Nasal cavity respiratory epithelium epithelial cell of viscerocranial mucosa (primary cell): ENCODE measurements around the gene TAS2R3. TPM values are rescaled to one million over a fixed set of nuclear protein-coding genes. Genes with fewer than 3 reads are reported as not detected.

ENCODE experiments used
- total RNA-seq: library from RNA; depleted of rRNA; stranded (reverse); fragments of >200 nt; gene quantifications from 2 replicates; pipeline ENCODE4 v1.2.3, GENCODE V29; 2014

Gene TAS2R3, protein sequence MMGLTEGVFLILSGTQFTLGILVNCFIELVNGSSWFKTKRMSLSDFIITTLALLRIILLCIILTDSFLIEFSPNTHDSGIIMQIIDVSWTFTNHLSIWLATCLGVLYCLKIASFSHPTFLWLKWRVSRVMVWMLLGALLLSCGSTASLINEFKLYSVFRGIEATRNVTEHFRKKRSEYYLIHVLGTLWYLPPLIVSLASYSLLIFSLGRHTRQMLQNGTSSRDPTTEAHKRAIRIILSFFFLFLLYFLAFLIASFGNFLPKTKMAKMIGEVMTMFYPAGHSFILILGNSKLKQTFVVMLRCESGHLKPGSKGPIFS
- total RNA-seq = 1.0 and 7.8 TPM in 2 replicates

DNA sequence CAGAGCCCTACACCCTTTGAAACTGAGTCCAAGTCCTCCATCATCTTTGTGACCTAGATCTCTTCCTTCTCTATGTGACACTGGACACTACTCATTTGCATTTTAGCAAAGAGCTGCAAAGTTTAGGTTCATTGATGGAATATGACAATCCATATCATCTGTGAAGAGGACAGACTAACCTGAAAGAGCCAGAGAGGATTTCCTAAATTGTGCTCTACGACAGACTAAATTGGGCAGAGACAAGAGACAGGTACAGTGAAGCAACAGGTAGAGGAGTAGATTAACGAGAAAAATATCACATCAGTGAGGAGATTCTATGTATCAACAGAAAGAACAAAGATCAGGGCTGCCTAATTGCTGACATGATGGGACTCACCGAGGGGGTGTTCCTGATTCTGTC lies at the start of gene TAS2R3:
Gene TAS2R3 (plus strand): TSS at position 301 of the 400 bp plus-strand sequence. CDS start 62 bp downstream, at position 363.

DNA sequence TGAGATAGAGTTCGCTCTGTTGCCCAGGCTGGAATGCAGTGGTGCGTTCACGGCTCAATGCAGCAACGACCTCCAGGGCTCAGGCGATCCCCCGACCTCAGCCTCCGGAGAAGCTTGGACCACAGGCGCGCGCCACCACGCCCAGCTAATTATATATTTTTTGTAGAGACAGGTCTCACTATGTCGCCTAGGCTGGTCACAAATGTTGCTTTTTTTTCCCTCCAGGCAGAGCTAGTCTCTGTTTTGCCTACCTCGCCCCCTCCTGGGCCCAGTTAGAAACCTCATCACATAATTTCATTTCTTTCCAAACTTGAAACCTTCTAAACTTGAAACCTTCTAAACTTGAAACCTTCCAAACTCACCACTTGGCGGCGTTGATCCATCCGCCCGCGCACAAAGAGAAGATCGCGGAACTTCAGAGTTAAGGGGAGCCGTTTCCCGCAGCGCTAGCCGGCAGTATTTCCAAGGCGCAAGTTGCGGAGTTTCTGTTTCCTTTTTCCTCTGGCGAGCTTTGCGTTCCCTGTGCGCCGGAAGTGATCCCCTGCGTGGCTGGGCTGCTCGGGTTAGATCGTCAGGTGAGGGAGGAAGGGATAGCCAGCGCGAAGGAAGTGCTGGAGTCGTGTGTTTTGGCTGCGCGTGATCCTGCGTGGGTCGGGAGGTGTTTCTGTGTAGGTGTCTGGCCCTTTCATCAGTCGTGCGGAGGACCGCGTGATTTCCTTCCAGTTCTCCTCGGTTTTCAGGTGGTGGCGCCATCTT lies 25.9 kb upstream of the TAS2R3 start, which contains the start of gene SSBP1:
Gene SSBP1 (plus strand): TSS at position 523 of the 756 bp plus-strand sequence. CDS start 809 bp downstream, outside the sequence.

DNA sequence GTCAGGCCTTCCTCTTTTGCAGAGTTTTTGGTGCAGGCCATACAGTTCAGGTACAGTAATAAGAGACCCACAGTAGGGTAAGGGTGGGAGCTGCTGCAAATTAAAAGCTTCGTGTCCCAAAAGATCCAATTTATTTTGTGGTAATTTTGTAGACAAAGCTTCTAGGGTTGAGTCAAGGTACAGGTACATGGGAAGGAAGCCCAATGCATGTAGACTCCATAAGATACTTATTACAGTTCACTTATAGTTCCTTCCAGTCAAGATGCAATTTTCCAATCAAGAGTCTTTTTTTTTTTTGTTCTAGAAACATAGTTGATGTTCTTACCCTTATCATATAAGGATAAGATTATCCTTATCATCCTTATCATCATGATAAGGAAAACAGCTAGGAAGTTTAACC lies 12.5 kb downstream of the TAS2R3 start, which contains the start of gene TAS2R4:
Gene TAS2R4 (plus strand): TSS at position 301 of the 400 bp plus-strand sequence. CDS start 1,815 bp downstream, outside the sequence.

DNA sequence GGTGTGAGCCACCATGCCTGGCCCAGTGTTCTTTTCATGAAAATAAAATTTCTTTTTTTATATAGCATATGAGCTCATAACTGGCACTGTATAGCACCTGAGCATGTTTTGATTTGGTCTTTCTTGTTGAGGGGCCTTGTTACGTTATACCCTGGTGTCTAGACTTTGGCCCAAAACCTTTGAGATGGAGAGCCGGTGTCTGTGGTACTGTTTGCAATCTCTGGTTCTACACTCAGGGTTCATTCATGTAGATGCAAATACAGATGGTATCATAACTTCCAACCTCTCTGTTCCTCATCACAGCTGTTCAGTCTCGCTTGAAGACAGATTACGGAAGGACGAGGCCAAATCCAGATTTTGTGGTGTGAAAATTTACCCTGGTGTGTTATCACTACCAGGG lies 26.0 kb downstream of the TAS2R3 start, which contains the start of gene TAS2R5:
Gene TAS2R5 (plus strand): TSS at position 301 of the 400 bp plus-strand sequence. CDS start 145 bp downstream, outside the sequence.

Other genes starting within 250 kb of the TAS2R3 start
- gene AGK, start 212.7 kb upstream of the TAS2R3 start, total RNA-seq = 22.6 and 32.4 TPM in 2 replicates
- 16.1 and 28.5 TPM in 2 replicates for gene DENND11, start 61.9 kb upstream of the TAS2R3 start, total RNA-seq
- gene WEE2, start 55.7 kb upstream of the TAS2R3 start, total RNA-seq = under 0.01 and 0.14 TPM in 2 replicates
- gene SSBP1, start 25.7 kb upstream of the TAS2R3 start, total RNA-seq = 116 and 149 TPM in 2 replicates
- 1.0 and 6.4 TPM in 2 replicates for gene TAS2R4, start 12.6 kb downstream of the TAS2R3 start, total RNA-seq
- 1.0 and 4.4 TPM in 2 replicates for gene TAS2R5, start 26.1 kb downstream of the TAS2R3 start, total RNA-seq
- not detected in 2 replicates for gene PRSS37, start 77.4 kb downstream of the TAS2R3 start, total RNA-seq
- 0.43 TPM in 1 of 2 replicates, not detected in the other for gene OR9A4, start 152.3 kb downstream of the TAS2R3 start, total RNA-seq
- 0.07 TPM in 1 of 2 replicates, not detected in the other for gene CLEC5A, start 182.9 kb downstream of the TAS2R3 start, total RNA-seq
- gene TAS2R38, start 209.7 kb downstream of the TAS2R3 start, total RNA-seq = not detected in 2 replicates
- gene MGAM, start 231.8 kb downstream of the TAS2R3 start, total RNA-seq = under 0.01 and 4.1 TPM in 2 replicates